ENCODE data around the gene STMN3. TPM values are rescaled to one million over a fixed set of nuclear protein-coding genes. Genes with fewer than 3 reads are reported as not detected.
A peak's percentile ranks its signal among the peaks of the same experiment; 100 is the strongest.
"Not testable (repeated sequence)": the region's sequence is repeated elsewhere in the genome, so short reads cannot be mapped to it uniquely, and the experiment has no call there.

STMN3 gene
- polyA plus RNA-seq, 1 donor = 23.1 TPM

GRCh38 chr20:63655249-63655648 lies 2.0 kb upstream of the STMN3 start:
- Histone ChIP-seq H3K27ac (ENCODE audit: low read length) (no peak overlapping the region), H3K4me1 (ENCODE audit: control insufficient read depth, insufficient read depth, low read length) (peaks cover 28% of the 10 kb centered on the region), H3K4me3 (ENCODE audit: low read length) (no peak overlapping the region), H3K36me3 (ENCODE audit: control insufficient read depth, insufficient read depth, low read length) (peaks cover under 1% of the 10 kb centered on the region), H3K27me3 (ENCODE audit: control insufficient read depth, insufficient read depth, low read length) (peaks cover 28% of the 10 kb centered on the region), H3K9me3 (ENCODE audit: control insufficient read depth, low read depth, low read length) (no peaks in the 10 kb centered on the region)
- no CpG with 5 or more reads among the region's 4 CpGs for whole genome bisulfite sequencing (ENCODE audit: insufficient coverage, low lambda C conversion rate)
- no peak for DNase-seq

- no peak for DNase-seq
- Histone ChIP-seq H3K27me3 (ENCODE audit: control insufficient read depth, insufficient read depth, low read length) (peaks cover 28% of the 10 kb centered on the region), H3K4me1 (ENCODE audit: control insufficient read depth, insufficient read depth, low read length) (peaks cover 19% of the 10 kb centered on the region), H3K9me3 (ENCODE audit: control insufficient read depth, low read depth, low read length) (no peaks in the 10 kb centered on the region), H3K4me3 (ENCODE audit: low read length) (peak overlapping the region; percentile 48), H3K36me3 (ENCODE audit: control insufficient read depth, insufficient read depth, low read length) (no peaks in the 10 kb centered on the region), H3K27ac (ENCODE audit: low read length) (peak overlapping the region; percentile 76)
- WGBS (ENCODE audit: insufficient coverage, low lambda C conversion rate) = no CpG with 5 or more reads among the region's 15 CpGs
Measured at GRCh38 chr20:63653974-63654668, 897 bp upstream of the STMN3 start.

GRCh38 chr20:63652192-63652980 lies 838 bp downstream of the STMN3 start:
- WGBS (ENCODE audit: insufficient coverage, low lambda C conversion rate) = no CpG with 5 or more reads among the region's 91 CpGs
- DNase-seq = no peak
- no peaks in the 10 kb centered on the region for H3K9me3 ChIP-seq (ENCODE audit: control insufficient read depth, low read depth, low read length)
- peaks cover 12% of the 10 kb centered on the region for H3K4me1 ChIP-seq (ENCODE audit: control insufficient read depth, insufficient read depth, low read length)
- H3K36me3 ChIP-seq (ENCODE audit: control insufficient read depth, insufficient read depth, low read length) = no peaks in the 10 kb centered on the region
- no peak overlapping the region for H3K27ac ChIP-seq (ENCODE audit: low read length)
- H3K4me3 ChIP-seq (ENCODE audit: low read length) = peak overlapping the region; percentile 33
- peaks cover 28% of the 10 kb centered on the region for H3K27me3 ChIP-seq (ENCODE audit: control insufficient read depth, insufficient read depth, low read length)

- H3K4me3 ChIP-seq (ENCODE audit: low read length) = peak overlapping the region; percentile 33
- no CpG with 5 or more reads among the region's 11 CpGs for WGBS (ENCODE audit: insufficient coverage, low lambda C conversion rate)
Measured at GRCh38 chr20:63651942-63652191, 1.4 kb downstream of the STMN3 start.

GRCh38 chr20:63650486-63650885 lies 2.7 kb downstream of the STMN3 start:
- not testable (repeated sequence) for H3K27ac ChIP-seq (ENCODE audit: low read length); DNase-seq; H3K4me1 ChIP-seq (ENCODE audit: control insufficient read depth, insufficient read depth, low read length); H3K4me3 ChIP-seq (ENCODE audit: low read length); H3K9me3 ChIP-seq (ENCODE audit: control insufficient read depth, low read depth, low read length); H3K36me3 ChIP-seq (ENCODE audit: control insufficient read depth, insufficient read depth, low read length)
- H3K27me3 ChIP-seq (ENCODE audit: control insufficient read depth, insufficient read depth, low read length) = peaks cover 28% of the 10 kb centered on the region
- WGBS (ENCODE audit: insufficient coverage, low lambda C conversion rate) = no CpG with 5 or more reads among the region's 25 CpGs

More at GRCh38 chr20:63651942-63652191, 1.4 kb downstream of the STMN3 start:
- H3K27me3 ChIP-seq (ENCODE audit: control insufficient read depth, insufficient read depth, low read length) = peaks cover 28% of the 10 kb centered on the region
- DNase-seq = no peak
- H3K4me1 ChIP-seq (ENCODE audit: control insufficient read depth, insufficient read depth, low read length) = peaks cover 9% of the 10 kb centered on the region
- H3K36me3 ChIP-seq (ENCODE audit: control insufficient read depth, insufficient read depth, low read length) = no peaks in the 10 kb centered on the region
- no peaks in the 10 kb centered on the region for H3K9me3 ChIP-seq (ENCODE audit: control insufficient read depth, low read depth, low read length)
- H3K27ac ChIP-seq (ENCODE audit: low read length) = no peak overlapping the region

- DNase-seq = no peak
- H3K27me3 ChIP-seq (ENCODE audit: control insufficient read depth, insufficient read depth, low read length) = peaks cover 20% of the 10 kb centered on the region
- no peak overlapping the region for H3K4me3 ChIP-seq (ENCODE audit: low read length)
- no peaks in the 10 kb centered on the region for H3K36me3 ChIP-seq (ENCODE audit: control insufficient read depth, insufficient read depth, low read length)
- peaks cover 9% of the 10 kb centered on the region for H3K4me1 ChIP-seq (ENCODE audit: control insufficient read depth, insufficient read depth, low read length)
- no CpG with 5 or more reads among the region's 11 CpGs for WGBS (ENCODE audit: insufficient coverage, low lambda C conversion rate)
- no peak overlapping the region for H3K27ac ChIP-seq (ENCODE audit: low read length)
- no peaks in the 10 kb centered on the region for H3K9me3 ChIP-seq (ENCODE audit: control insufficient read depth, low read depth, low read length)
Measured at GRCh38 chr20:63648895-63649589, 4.2 kb downstream of the STMN3 start.

- H3K27me3 ChIP-seq (ENCODE audit: control insufficient read depth, insufficient read depth, low read length) = peaks cover 17% of the 10 kb centered on the region
- peaks cover 4% of the 10 kb centered on the region for H3K4me1 ChIP-seq (ENCODE audit: control insufficient read depth, insufficient read depth, low read length)
- no peaks in the 10 kb centered on the region for H3K9me3 ChIP-seq (ENCODE audit: control insufficient read depth, low read depth, low read length)
- H3K36me3 ChIP-seq (ENCODE audit: control insufficient read depth, insufficient read depth, low read length) = no peaks in the 10 kb centered on the region
- no peak overlapping the region for H3K27ac ChIP-seq (ENCODE audit: low read length)
- DNase-seq = no peak
- H3K4me3 ChIP-seq (ENCODE audit: low read length) = no peak overlapping the region
- WGBS (ENCODE audit: insufficient coverage, low lambda C conversion rate) = no CpG with 5 or more reads among the region's 6 CpGs
Measured at GRCh38 chr20:63648190-63648589, 5.0 kb downstream of the STMN3 start.

- Histone ChIP-seq H3K9me3 (ENCODE audit: control insufficient read depth, low read depth, low read length) (no peaks in the 10 kb centered on the region), H3K36me3 (ENCODE audit: control insufficient read depth, insufficient read depth, low read length) (no peaks in the 10 kb centered on the region), H3K4me3 (ENCODE audit: low read length) (no peak overlapping the region), H3K27me3 (ENCODE audit: control insufficient read depth, insufficient read depth, low read length) (no peaks in the 10 kb centered on the region), H3K4me1 (ENCODE audit: control insufficient read depth, insufficient read depth, low read length) (peaks cover 8% of the 10 kb centered on the region), H3K27ac (ENCODE audit: low read length) (no peak overlapping the region)
- no CpG with 5 or more reads among the region's 4 CpGs for WGBS (ENCODE audit: insufficient coverage, low lambda C conversion rate)
- DNase-seq = no peak
Measured at GRCh38 chr20:63645218-63645617, 8.0 kb downstream of the STMN3 start.

- WGBS (ENCODE audit: insufficient coverage, low lambda C conversion rate) = no CpG with 5 or more reads among the region's 15 CpGs
- H3K36me3 ChIP-seq (ENCODE audit: control insufficient read depth, insufficient read depth, low read length) = no peaks in the 10 kb centered on the region
- no peak overlapping the region for H3K4me3 ChIP-seq (ENCODE audit: low read length)
- H3K27me3 ChIP-seq (ENCODE audit: control insufficient read depth, insufficient read depth, low read length) = no peaks in the 10 kb centered on the region
- H3K27ac ChIP-seq (ENCODE audit: low read length) = no peak overlapping the region
- no peak for DNase-seq
- H3K9me3 ChIP-seq (ENCODE audit: control insufficient read depth, low read depth, low read length) = no peaks in the 10 kb centered on the region
- peaks cover 8% of the 10 kb centered on the region for H3K4me1 ChIP-seq (ENCODE audit: control insufficient read depth, insufficient read depth, low read length)
Measured at GRCh38 chr20:63643946-63644345, 9.3 kb downstream of the STMN3 start.

GRCh38 chr20:63643499-63643898 lies 9.7 kb downstream of the STMN3 start:
- H3K4me3 ChIP-seq (ENCODE audit: low read length) = no peak overlapping the region
- no peaks in the 10 kb centered on the region for H3K36me3 ChIP-seq (ENCODE audit: control insufficient read depth, insufficient read depth, low read length)

More at GRCh38 chr20:63643499-63643898, 9.7 kb downstream of the STMN3 start:
- Histone ChIP-seq H3K27me3 (ENCODE audit: control insufficient read depth, insufficient read depth, low read length) (no peaks in the 10 kb centered on the region), H3K27ac (ENCODE audit: low read length) (no peak overlapping the region), H3K4me1 (ENCODE audit: control insufficient read depth, insufficient read depth, low read length) (peaks cover 8% of the 10 kb centered on the region), H3K9me3 (ENCODE audit: control insufficient read depth, low read depth, low read length) (no peaks in the 10 kb centered on the region)
- DNase-seq = no peak
- no CpG with 5 or more reads among the region's 10 CpGs for WGBS (ENCODE audit: insufficient coverage, low lambda C conversion rate)

Measured in large intestine (tissue), 3 donors.